Cardiac septum (tissue), 1 donor: ENCODE results near the gene LRP8. TPM values are rescaled to one million over a fixed set of nuclear protein-coding genes. Genes with fewer than 3 reads are reported as not detected.

ENCODE experiments used
- DNase-seq: peaks from one replicate; pipeline ENCODE4 v3.0.0-alpha.2; 2020; ENCODE audit warnings: low spot score
- intact Hi-C: fragments of 100-400 bp; cut with DNase I; formaldehyde crosslinking; loops from one replicate; pipeline ENCODE4 v1.14.0; 2022
- total RNA-seq: library from RNA; stranded (reverse); fragmentation: NEBNext Ultra II Directional; extraction: Animal tissue kit (Norgen Biotek cat#: 25700); gene quantifications from one replicate; pipeline ENCODE4 v1.2.1, GENCODE V29; 2021
- donor health status: DM: no; HTN: no; CAD: no.

Gene LRP8
- total RNA-seq, 1 donor from 2014 or later: 2.3 TPM

- DNase-seq: no peak
- intact Hi-C loops: no loop called here
Measured at GRCh38 chr1:53198241-53198651, 129.6 kb downstream of the LRP8 start.

GRCh38 chr1:53197291-53198200 lies 130.3 kb downstream of the LRP8 start:
- intact Hi-C loops: no loop called here
- no peak for DNase-seq

- intact Hi-C loops: no loop called here
- peak; percentile 97 for DNase-seq
Measured at GRCh38 chr1:53196485-53197290, 131.2 kb downstream of the LRP8 start, which contains the start of gene CPT2. Gene CPT2 (plus strand): TSS chr1:53196824. CDS start chr1:53196944, 120 bp downstream.

DNA sequence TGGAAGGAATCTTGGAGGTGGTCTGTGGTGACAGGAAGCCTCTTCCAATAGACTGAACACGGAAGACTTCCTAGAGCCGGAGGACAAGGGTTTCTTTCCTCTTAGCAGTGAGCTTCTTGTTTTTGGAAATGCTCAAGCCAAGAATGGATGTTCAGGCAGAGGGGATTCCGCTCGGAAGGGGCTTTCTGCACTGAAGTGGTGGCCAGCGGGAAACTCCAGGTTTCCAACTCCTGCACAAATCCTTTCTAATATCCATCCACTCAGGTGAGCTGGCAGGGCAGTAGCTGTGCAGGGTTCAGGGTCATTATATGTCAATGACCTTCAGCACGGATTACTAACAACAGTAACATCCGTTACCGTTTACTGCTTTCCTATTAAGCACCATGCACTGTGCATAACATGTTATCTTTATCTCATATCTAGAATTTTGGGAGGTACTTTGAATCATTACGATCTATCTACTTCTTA lies 131.8 kb downstream of the LRP8 start:
- intact Hi-C loops: no loop called here
- DNase-seq: no peak

- DNase-seq: no peak
- intact Hi-C loops: no loop called here
Measured at GRCh38 chr1:53195246-53196016, 132.4 kb downstream of the LRP8 start.

Other genes starting within 250 kb of the LRP8 start
- 0.43 TPM for gene SLC1A7, start 185.4 kb downstream of the LRP8 start, total RNA-seq
- gene CPT2, start 131.2 kb downstream of the LRP8 start, total RNA-seq: 20.4 TPM
- 46.0 TPM for gene CZIB, start 107.4 kb downstream of the LRP8 start, total RNA-seq
- 21.9 TPM for gene MAGOH, start 89.6 kb downstream of the LRP8 start, total RNA-seq
- not detected for gene DMRTB1, start 131.3 kb upstream of the LRP8 start, total RNA-seq